Measurements from ENCODE around the gene SCRT2.

The SCRT2 gene

GRCh38 chr20:623021-623420, 52.6 kb downstream of the SCRT2 start:
- DNase-seq: no peak

- DNase-seq: no peak
Observed at GRCh38 chr20:622161-622560, 53.4 kb downstream of the SCRT2 start.

- DNase-seq: no peak
Observed at GRCh38 chr20:621125-621756, 54.4 kb downstream of the SCRT2 start.

- no peak for DNase-seq
Observed at GRCh38 chr20:620246-620645, 55.4 kb downstream of the SCRT2 start.

- DNase-seq: no peak
Observed at GRCh38 chr20:618980-619379, 56.6 kb downstream of the SCRT2 start.

- no peak for DNase-seq
Observed at GRCh38 chr20:617934-618690, 57.5 kb downstream of the SCRT2 start.

- DNase-seq: no peak
Observed at GRCh38 chr20:615514-615913, 60.1 kb downstream of the SCRT2 start.

- no peak for DNase-seq
Observed at GRCh38 chr20:611843-612185, 63.8 kb downstream of the SCRT2 start.
